GM21515 (cell line): ENCODE measurements around the gene ENDOG.
"Not testable (repeated sequence)": the region's sequence is repeated elsewhere in the genome, so short reads cannot be mapped to it uniquely, and the experiment has no call there.

Source experiments
- ATAC-seq: cut with Tn5 transposase; IDR thresholded peaks from one replicate; pipeline ENCODE4 v1.9.1; 2021; ENCODE audit not compliant: unreplicated experiment

The ENDOG gene

GRCh38 chr9:128818099-128818838, at the start of gene ENDOG:
Gene ENDOG, plus strand, starts transcription at chr9:128818500. Its CDS starts 185 bp downstream, at chr9:128818685.
- ATAC-seq = peak; percentile 84

- ATAC-seq = no peak
Observed at GRCh38 chr9:128768606-128769005, 49.7 kb upstream of the ENDOG start.

GRCh38 chr9:128770286-128771030, 47.8 kb upstream of the ENDOG start:
- no peak for ATAC-seq

GRCh38 chr9:128771094-128771721, 47.1 kb upstream of the ENDOG start:
- peak; percentile 29 for ATAC-seq

- ATAC-seq = peak; percentile 88
Observed at GRCh38 chr9:128771745-128772519, 46.4 kb upstream of the ENDOG start, which contains the start of gene ZER1. Gene ZER1, minus strand, starts transcription at chr9:128771927. Its CDS starts 16,362 bp downstream, at chr9:128755565.

- ATAC-seq = no peak
Observed at GRCh38 chr9:128773049-128773448, 45.3 kb upstream of the ENDOG start.

- ATAC-seq = no peak
Observed at GRCh38 chr9:128774804-128775203, 43.5 kb upstream of the ENDOG start.

GRCh38 chr9:128780093-128780492, 38.2 kb upstream of the ENDOG start:
- ATAC-seq = not testable (repeated sequence)

GRCh38 chr9:128781187-128782070, 36.9 kb upstream of the ENDOG start:
- no peak for ATAC-seq

GRCh38 chr9:128782669-128783068, 35.6 kb upstream of the ENDOG start:
- ATAC-seq = no peak

- ATAC-seq = no peak
Observed at GRCh38 chr9:128785427-128785826, 32.9 kb upstream of the ENDOG start.

GRCh38 chr9:128786681-128787601, 31.4 kb upstream of the ENDOG start, which contains the start of gene TBC1D13:
Gene TBC1D13, plus strand, starts transcription at chr9:128787253. Its CDS starts 101 bp downstream, at chr9:128787354.
- ATAC-seq = peak; percentile 85

GRCh38 chr9:128787659-128788058, 30.6 kb upstream of the ENDOG start:
- no peak for ATAC-seq

GRCh38 chr9:128788445-128788844, 29.9 kb upstream of the ENDOG start:
- no peak for ATAC-seq

- ATAC-seq = no peak
Observed at GRCh38 chr9:128790536-128790935, 27.8 kb upstream of the ENDOG start.

- ATAC-seq = no peak
Observed at GRCh38 chr9:128792134-128792533, 26.2 kb upstream of the ENDOG start.

GRCh38 chr9:128792978-128793686, 25.2 kb upstream of the ENDOG start:
- no peak for ATAC-seq

- not testable (repeated sequence) for ATAC-seq
Observed at GRCh38 chr9:128794961-128795360, 23.3 kb upstream of the ENDOG start.
